ENCODE data around the gene SEPTIN2.
"Not testable (repeated sequence)": the region's sequence is repeated elsewhere in the genome, so short reads cannot be mapped to it uniquely, and the experiment has no call there.

The SEPTIN2 gene

DNA sequence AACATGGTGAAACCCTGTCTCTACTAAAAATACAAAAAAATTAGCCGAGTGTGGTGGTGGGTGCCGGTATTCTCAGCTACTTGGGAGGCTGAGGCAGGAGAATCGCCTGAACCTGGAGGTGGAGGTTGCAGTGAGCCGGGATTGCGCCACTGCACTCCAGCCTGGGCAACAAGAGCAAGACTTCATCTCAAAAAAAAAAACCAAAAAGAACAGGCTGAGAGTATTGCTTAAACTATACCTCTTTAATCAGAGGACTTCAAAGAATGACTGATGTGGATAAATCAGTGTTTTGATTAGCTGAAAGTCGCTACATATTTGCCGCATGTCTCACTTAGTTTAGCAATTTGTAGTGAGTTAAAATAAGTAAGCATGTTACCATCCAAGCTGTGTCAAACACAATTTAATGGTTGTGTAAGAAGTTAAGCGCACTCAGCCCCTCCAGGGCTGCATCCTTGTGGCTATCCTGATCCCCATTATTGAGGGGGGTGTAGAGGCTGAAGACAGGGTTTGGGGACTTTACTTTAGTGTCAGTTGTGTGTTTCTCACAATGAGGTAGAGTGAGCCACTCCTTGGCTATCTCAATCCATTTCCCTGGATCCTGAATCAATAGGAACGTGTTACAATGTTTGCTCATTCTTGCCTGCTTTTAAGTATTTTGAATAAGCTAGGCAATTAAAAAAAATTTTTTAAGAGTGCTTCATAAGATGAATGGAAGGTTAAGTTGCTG, 29.4 kb downstream of the SEPTIN2 start:
- intact Hi-C loops (cut with DNase I) = no loop called here
- no peak for DNase-seq

DNA sequence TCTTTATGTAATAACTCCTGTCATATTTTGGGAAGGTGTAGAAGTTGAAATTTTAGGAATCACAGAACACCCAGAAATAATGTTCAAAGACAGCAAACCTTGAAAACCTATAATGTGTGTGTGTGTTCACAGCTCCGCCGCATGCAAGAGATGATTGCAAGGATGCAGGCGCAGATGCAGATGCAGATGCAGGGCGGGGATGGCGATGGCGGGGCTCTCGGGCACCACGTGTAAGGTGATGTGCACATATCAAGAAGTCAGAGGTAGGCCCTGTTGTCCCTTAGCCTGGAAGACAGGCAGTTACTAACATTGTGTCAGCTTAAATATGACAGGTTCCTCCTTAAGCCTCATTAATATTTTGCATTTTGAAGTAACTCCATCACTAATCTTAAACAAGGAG, 34.2 kb downstream of the SEPTIN2 start:
- intact Hi-C loops (cut with DNase I) = no loop called here
- DNase-seq = no peak

DNA sequence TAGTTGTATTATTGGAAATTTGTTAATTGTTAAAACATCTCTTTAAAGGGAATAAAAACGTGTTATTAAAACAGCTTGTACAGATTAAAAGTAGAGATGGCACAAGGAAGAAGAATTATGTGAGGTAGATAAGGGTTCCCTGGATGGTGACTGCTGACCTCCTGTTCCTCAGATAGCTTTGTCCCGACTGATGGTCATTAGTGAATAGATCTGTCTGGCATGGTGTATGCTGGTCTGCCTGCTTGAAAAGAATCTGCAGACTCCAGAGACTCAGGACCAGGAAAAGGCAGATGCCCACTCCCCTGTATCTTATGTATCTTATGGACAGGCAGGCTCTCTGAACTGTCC, 34.8 kb downstream of the SEPTIN2 start:
- intact Hi-C loops (cut with DNase I) = no loop called here
- no peak for DNase-seq

DNA sequence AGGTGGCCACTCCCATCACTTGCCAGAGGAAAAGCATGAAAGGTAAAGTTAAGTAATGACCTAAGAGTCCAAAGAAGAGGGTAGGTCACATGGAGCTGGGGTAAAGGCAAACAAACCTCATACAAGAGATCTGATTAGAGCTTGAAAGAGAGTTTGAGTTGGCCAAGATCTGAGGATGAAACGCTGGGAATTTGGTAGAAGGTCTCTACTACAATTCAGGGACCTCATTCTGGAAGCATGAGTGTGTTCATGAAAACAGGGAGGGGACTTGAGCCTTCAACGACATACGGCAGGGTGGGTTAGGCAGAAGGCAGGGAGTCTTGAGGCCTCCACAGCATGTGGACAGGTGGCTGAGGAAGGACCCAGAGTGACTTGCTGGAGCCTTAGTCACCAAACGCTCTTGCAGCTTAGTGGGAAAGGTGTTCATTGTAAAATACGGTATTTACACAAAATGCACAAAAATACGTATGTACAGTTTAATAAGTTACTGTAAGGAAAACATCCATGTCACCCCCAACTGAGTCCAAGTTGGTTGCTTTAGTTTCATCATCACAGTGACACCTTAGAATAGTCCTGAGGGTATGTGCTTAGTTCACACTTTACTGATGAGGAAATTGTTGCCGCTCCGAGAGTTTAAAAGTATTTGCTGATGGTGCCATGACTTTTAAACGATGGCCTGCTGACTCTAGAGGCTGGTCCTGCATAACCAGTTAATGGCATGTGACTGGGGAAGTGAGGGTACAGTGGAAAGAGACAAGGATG, 35.3 kb downstream of the SEPTIN2 start:
- intact Hi-C loops (cut with DNase I) = no loop called here
- no peak for DNase-seq

DNA sequence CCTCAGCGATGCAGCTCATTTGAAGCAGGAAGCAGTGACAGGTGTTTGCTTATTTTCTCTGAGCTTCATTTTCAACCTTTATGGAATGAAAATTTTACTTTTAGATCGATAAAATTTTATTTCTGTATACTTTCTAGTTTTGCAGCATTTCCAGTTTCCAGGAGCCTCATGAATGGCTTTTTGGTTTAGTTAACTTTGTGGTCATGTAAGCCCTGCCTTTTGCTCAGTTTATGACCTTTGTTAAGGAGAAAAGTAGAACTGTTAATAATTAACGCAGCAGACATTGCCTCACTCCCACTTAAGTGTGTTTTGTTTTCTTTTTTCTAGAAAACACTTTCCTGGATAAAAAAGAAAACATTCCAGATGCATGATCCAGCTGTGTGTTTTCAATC, 35.9 kb downstream of the SEPTIN2 start:
- intact Hi-C loops (cut with DNase I) = no loop called here
- DNase-seq = no peak

DNA sequence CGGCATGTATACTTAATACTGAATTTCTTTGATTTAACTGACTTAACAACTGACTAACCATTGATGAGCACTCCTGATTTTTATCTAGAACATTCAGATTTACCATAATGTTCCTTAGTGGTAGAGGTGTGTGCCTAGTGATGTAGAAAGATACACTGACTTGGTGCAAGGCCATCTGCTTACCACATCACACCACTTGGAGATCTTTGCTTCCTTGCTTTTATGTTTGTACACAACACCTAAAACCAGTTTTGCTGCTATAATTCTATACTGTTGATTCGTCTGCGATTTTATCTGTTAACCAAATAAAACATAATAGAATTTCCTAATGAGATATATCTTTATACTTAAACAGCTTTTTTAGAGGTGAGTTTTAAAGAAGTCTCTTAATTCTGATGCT, 36.5 kb downstream of the SEPTIN2 start:
- DNase-seq = no peak
- intact Hi-C loops (cut with DNase I) = no loop called here

DNA sequence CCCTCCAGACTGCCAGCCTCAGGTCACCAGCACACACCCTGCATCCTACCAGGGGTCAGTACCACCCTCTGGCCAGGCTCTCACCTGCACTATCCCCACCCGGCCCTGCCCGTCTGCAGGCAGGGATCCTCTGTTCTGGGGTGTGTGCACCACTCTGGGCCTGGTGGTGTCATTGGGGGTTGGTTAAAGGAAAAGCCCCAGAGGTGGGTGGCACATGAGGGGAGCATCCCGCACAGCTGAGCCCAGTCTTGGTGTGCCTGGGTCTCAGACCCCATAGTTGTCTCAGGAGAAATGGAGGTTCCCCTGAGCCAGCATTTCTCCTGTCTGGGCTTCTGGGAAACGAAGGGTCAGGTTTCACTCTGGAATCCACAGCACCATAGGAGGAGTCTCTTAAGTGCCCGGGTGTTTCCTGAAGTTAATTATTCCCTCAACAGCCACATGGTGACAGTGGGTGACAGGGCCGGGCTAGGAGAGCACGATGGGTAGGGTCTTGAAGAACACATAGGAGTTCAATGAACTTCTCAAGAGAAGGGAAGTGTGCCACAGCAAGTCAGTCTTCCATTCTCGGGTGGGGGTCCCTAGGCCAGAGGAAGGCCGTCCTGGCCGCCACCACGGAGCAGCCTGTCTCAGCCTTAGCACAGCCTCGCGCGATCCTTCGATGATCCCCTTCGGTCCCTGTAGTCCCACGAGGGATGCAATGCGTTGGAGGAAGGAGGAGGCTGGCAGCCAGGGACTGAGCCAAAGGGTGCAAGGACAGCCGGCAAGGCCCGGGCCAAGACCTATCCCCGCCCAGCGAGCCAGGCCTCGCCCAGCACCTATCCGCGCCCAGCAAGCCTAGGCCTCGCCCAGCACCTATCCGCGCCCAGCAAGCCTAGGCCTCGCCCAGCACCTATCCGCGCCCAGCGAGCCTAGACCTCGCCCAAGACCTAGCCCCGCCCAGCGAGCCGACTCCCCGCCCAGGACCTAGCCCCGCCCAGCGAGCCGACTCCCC, 39.2 kb downstream of the SEPTIN2 start:
- DNase-seq = peak; percentile 37 to 94 (median 59)
- intact Hi-C loops (cut with DNase I) = loop anchor here (5.0 kb wide), 1 partner anchor 38 kb away; the partner anchor contains the start of genes HDLBP and SEPTIN2

DNA sequence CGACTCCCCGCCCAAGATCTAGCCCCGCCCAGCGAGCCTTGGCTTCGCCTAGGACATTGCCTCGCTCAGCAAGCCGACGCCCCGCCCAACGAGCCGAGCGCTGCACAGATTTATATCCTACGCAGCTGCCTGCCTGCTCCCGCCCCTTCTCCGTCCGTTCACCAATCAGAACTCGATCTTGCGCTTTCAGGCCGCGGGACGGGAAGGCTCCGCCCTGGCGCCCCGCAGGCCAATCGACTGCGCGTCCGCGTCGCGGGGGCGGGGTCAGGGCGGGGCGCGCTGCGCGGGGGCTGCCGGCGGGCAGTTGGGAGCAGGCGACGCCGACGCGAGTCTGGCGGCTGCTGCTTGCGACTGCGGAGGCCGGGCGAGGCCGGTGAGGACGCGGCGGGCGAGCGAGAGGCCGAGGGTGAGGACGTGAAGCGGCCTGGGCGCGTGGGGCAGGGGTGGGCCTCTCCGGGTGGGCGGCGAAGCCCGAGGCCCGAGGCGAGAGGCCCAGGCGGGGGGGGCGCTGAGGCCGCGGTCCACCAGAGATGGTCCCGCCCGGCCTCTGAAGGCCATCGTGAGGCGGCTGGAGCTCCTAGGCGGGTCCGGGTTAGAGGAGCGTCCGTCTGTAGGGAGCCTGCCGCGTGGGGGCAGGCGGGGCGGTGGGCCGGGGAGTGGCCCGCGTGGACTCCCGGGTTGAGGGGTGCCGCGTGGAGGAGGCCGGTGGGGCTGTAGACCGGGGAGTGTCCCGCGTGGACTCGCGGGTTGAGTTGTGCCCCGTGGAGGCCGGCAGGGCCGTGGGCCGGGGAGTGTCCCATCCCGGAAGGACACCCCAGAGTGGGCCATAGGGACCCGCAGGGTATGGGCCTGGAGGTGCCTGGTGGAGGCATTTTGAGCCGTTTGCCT, 40.5 kb downstream of the SEPTIN2 start, which contains the start of gene FARP2:
TSS of gene FARP2 (plus strand) at position 303 of the 888 bp plus-strand sequence. CDS start 16,823 bp downstream, outside the sequence.
- peak; percentile 99 to 100 (median 99) for DNase-seq
- intact Hi-C loops (cut with DNase I) = loop anchor here (5.0 kb wide), 1 partner anchor 39 kb away; the partner anchor contains the start of genes HDLBP and SEPTIN2

DNA sequence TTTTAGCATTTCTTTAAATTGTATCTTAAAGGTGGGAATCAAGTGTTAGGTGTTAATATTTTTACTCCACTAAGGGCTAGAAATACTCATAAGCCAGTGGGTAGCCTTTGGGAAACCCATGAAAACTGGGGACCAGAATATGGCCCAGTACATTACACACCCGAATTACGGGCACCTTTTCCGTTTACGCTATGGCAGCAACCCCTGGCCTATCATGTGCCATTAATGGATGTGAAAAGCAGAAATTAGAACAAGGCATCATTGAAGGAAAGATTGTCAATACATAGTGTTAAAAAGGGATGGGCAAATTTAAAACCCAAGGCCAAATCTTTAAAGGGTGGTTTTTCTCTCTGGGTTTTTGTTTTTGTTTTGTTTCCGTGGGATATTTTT, 41.1 kb downstream of the SEPTIN2 start:
- intact Hi-C loops (cut with DNase I) = loop anchor here (5.0 kb wide), 1 partner anchor 40 kb away; the partner anchor contains the start of genes HDLBP and SEPTIN2
- no peak for DNase-seq

DNA sequence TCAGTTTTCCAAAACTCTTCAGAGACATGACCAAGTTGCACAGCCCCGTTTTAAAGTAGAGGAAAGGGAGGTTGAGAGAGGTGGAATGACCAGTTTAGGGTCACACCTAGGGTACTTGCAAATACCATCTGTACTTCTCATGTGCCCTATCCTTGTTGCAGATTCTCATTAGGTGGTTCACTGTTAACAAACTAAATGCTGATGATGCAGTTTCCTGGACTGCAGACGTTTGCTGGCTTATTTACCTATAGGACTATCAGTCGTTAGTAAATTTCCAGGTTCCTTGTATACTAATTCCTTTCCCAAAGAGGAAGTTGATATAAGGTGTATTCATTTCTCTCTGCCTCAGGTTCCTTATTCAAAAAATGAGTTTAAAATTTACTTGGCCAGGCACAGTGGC, 41.8 kb downstream of the SEPTIN2 start:
- no peak for DNase-seq
- intact Hi-C loops (cut with DNase I) = loop anchor here (5.0 kb wide), 1 partner anchor 40 kb away; the partner anchor contains the start of genes HDLBP and SEPTIN2

DNA sequence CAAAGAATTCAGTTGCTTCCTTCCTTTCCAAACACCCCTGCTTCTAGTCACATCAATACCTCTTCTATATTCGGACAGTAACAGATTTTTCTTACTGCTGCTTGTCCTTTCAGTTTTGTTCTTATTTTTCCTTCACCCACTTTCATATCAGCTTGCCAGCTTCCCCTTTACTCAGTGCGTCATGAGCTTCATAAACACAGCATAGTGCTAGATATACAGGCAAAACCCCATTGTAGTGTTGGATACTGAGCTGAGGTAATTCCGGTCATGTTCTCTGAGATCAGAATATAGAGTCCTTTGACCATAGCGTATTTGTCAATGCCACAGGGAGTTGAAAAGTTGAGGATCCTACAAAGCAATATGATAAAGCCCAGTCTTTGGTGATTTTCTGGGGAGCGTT, 42.7 kb downstream of the SEPTIN2 start:
- DNase-seq = no peak
- intact Hi-C loops (cut with DNase I) = loop anchor here (5.0 kb wide), 1 partner anchor 41 kb away; the partner anchor contains the start of genes HDLBP and SEPTIN2

DNA sequence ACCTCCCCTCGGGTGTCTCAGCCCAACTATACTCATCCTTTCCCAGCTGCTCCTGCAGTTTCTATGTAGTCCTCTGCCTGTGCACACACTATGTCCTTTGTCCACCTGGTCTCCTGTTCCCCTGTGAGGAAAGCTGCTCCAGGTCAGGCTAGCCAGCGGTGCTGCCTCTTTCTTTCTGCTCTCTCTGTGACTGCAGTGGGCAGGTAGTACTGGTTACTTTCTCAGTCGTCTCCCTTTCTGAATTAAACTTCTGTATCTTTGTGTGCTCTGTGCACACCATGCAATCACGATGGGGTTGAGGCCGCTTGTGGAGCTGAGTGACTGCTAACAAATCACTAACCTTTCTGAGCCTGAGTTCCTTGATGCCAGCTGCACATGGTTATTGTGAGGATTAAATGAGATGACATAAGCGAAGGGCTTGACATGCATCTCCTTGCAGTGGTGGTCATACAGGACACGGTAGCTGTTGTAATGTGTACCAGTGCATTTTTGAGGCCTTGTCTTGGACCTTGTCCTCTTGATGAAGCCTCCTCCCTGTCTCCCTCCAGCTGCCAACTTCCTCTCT, 43.8 kb downstream of the SEPTIN2 start:
- DNase-seq = no peak
- intact Hi-C loops (cut with DNase I) = loop anchor here (5.0 kb wide), 1 partner anchor 42 kb away; the partner anchor contains the start of genes HDLBP and SEPTIN2

DNA sequence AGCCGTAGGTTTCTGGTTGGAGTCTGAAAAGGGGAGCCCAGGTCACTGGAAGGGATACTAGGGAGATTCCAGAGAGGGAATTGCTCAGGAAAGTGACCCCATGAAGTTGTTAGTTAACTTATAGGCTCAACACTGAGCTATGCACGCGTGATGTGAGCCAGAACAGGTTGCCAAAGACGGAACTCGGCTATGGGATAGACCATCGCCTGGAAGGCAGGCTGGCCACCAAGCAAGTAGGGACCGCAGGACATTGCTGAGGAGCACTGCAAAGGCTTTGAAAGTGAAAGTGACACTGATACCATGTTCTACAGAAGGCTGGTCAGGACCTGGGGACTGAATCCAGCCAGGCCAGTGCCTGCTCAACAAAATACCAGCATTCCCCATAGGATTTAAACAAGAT, 47.7 kb downstream of the SEPTIN2 start:
- intact Hi-C loops (cut with DNase I) = no loop called here
- no peak for DNase-seq

DNA sequence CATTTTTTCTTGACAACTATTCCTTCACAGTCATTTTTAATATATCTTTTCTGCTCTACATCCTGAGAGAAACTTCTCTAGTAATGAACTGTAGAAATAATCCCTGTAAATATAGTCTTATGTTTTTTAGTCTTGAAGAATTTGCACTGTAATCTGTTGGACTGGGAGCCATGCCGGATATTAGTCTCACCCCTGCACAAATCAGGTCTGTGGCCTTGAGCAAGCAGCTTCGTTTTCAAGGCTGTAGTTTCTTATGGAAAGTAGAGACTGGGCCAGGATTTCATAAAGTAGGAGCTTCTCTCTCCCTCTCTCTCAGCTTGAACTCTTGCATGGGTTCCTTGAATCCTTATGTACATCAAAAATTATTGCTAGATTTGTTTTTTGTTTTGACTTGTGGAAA, 49.1 kb downstream of the SEPTIN2 start:
- no peak for DNase-seq
- intact Hi-C loops (cut with DNase I) = no loop called here

DNA sequence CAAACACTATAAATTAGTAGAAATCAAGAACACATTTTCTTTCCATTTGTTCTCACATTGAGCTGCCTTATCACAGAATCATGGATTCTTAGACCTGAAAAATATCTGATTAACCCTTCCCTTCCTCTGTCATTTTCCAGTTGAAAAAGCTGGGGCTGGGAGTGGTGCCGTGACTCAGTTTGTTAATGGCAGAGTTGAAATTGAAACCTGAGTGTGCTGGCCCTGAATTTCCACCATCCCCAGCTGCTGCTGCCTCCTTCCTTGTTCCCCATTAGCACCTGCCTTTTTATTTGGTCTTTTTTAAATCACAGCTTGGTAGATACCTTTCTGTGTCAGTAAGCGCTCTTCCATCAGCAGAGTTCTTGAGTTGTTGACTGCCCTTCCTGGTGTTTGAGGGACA, 51.0 kb downstream of the SEPTIN2 start:
- DNase-seq = no peak
- intact Hi-C loops (cut with DNase I) = no loop called here

DNA sequence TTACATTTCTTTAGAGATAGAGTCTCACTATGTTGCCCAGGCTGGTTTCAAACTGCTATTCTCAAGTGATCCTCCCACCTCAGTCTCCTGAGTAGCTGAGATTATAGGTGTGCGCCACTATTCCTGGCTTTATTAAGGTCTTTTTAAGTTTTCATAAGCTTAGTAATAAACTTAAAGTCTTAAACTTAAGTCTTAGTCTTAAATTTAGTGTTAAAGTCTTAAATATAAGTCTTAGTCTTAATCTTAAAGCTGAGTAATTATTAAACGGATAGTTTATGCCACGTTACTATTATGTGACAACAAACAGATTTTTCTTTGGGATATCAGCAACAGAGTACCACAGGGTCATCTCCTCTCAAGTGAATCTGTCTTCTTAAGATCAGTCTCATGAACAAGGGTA, 52.9 kb downstream of the SEPTIN2 start:
- no peak for DNase-seq
- intact Hi-C loops (cut with DNase I) = no loop called here

DNA sequence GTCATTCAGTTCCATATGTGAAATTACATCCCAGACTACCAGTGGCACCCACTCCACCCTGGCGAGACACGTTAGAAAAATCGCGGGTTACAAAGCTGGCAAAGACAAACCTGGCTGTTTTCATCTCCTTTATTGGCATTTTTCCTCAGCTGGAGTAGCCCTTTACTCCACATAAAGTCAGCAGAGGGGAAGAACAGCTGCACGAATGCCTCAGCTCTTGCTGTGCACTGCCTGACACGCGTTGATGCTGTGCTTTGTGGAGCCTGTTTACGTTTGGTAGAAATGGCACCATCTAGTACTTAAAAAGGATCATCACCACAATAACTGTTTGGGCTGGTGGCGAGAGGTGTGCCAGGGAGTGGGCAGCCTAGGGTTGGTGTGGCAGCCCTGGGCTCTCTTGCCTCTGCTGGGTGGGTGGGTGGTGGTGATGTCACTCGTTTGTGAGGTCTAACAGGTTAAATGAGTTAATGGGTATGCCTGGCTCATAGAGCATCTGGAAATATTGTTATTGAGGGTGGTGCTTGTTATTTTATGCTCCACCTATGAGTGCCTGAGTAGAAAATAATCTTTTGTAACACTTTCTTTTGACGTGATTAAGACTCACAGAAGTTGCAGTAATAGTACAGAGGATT, 56.8 kb downstream of the SEPTIN2 start:
- intact Hi-C loops (cut with DNase I) = no loop called here
- no peak for DNase-seq

DNA sequence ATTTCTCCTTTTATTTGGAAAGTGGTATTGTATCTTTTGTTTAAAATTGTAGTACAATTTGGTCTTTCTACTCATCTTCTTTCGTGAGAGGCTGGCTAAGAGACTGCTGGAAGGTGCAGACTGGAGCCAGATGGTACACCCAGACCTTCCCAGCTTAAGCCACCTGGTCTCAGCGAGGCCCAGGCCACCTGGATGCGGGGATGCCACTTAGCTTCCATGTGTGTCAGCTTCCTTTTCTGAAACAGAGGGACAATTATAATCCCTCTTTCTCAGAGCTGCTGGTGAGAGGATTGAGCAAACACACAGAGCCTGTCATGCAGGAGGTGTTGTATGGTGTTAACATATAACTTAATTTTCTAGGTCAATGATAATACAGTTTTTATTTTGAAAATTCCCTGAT, 57.7 kb downstream of the SEPTIN2 start:
- intact Hi-C loops (cut with DNase I) = no loop called here

DNA sequence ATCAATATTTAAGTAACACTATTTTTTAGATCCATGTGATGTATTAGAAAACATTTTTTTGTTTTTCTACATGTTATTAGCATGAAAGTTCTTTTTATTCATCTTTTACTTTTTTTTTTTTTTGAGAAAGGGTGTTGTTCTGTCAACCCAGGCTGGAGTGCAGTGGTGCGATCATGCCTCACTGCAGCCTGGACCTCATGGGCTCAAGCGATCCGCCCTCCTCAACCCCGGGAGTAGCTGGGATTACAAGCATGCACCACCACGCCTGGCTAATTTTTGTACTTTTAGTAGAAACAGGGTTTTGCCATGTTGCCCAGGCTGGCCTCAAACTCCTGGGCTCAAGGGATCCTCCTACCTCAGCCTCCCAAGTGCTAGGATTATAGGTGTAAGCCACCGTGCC, 58.2 kb downstream of the SEPTIN2 start:
- intact Hi-C loops (cut with DNase I) = not testable (repeated sequence)

More for the DNA sequence above, 57.7 kb downstream of the SEPTIN2 start:
- no peak for DNase-seq

More for the DNA sequence above, 58.2 kb downstream of the SEPTIN2 start:
- DNase-seq = not testable (repeated sequence)

Measured in posterior cingulate gyrus (tissue), 11 donors.